H1 (cell line): ENCODE results near the gene FBXO34. TPM values are rescaled to one million over a fixed set of nuclear protein-coding genes. Genes with fewer than 3 reads are reported as not detected.

Experiments used
- EZH2 ChIP-seq: fragments of 200-600 bp; sonication (generic); IDR thresholded peaks from 2 replicates; pipeline ENCODE4 v1.7.1; 2012; ENCODE audit warnings: low read depth, mild to moderate bottlenecking, moderate library complexity, low read length, inconsistent platforms; ENCODE audit not compliant: severe bottlenecking
- POLR2A ChIP-seq, 2 experiments: IDR thresholded peaks; 1 replicate in 1 of 2; 2 replicates in 1 of 2; pipeline ENCODE4 v1.6.1; 2011; ENCODE audit warnings: low read depth in 2 of 2, low read length in 2 of 2, mild to moderate bottlenecking in 2 of 2; ENCODE audit errors: control extremely low read depth in 1 of 2
- polyA plus RNA-seq, 7 experiments: library from polyadenylated mRNA; depleted of rRNA in 3 of 7; stranded (reverse) in 5 of 7; unstranded in 2 of 7; fragments of >200 nt in 5 of 7; fragments of 200-250 nt in 2 of 7; gene quantifications; 1 replicate in 5 of 7; 2 replicates in 1 of 7; 4 replicates in 1 of 7; pipeline versions ENCODE4 v1.2.1 to v1.2.3, GENCODE V29; 2011 to 2013; ENCODE audit warnings: missing spikeins in 2 of 7, mixed read lengths in 2 of 7
- total RNA-seq: library from RNA; stranded (reverse); fragmentation: NEBNext Ultra II Directional; extraction: Animal tissue kit (Norgen Biotek cat#: 25700); gene quantifications from 2 replicates; pipeline ENCODE4 v1.2.1, GENCODE V29; 2021
- TF ChIP-seq, protein P1 (sequence below): IDR thresholded peaks from 2 replicates; pipeline ENCODE4 v1.6.1; 2012; ENCODE audit warnings: inconsistent platforms

Gene FBXO34
- total and polyA plus RNA-seq, 2 of the 8 experiments (the other 6 are each of a cell fraction or from before 2014, with no cell fraction given), result 7.0 to 14.4 TPM

- TF ChIP-seq, protein P1, sequence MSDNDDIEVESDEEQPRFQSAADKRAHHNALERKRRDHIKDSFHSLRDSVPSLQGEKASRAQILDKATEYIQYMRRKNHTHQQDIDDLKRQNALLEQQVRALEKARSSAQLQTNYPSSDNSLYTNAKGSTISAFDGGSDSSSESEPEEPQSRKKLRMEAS, result no peak
- TF ChIP-seq POLR2A (IDR thresholded peaks at IDR 0.05; ENCODE audit: control extremely low read depth in 1 of 2, low read depth in 2 of 2, low read length in 2 of 2) (no peak), EZH2 (no peak)
Measured at GRCh38 chr14:55223364-55223763, 47.9 kb upstream of the FBXO34 start (continued).
